SK-N-SH treated with all-trans-retinoic acid at 6 μM for 48 hours (cell line): ENCODE results near the gene HSCB.

Source experiments
- ARNTL ChIP-seq: fragments of 450-650 bp; formaldehyde crosslinking; IDR thresholded peaks from 2 replicates; pipeline ENCODE4 v1.5.0; 2020; ENCODE audit warnings: low read depth, mild to moderate bottlenecking, moderate library complexity, borderline replicate concordance
- ESRRG ChIP-seq: fragments of 250-450 bp; sonication (Bioruptor Pico); IDR thresholded peaks from 2 replicates; pipeline ENCODE4 v1.6.1; 2021; ENCODE audit warnings: mild to moderate bottlenecking
- ISL1 ChIP-seq: fragments of 250-450 bp; sonication (Bioruptor Pico); IDR thresholded peaks from 2 replicates; pipeline ENCODE4 v2.1.2; 2022; ENCODE audit warnings: mild to moderate bottlenecking, moderate library complexity
- TSHZ2 ChIP-seq: fragments of 250-450 bp; sonication (Bioruptor Pico); IDR thresholded peaks from 2 replicates; pipeline ENCODE4 v1.5.0; 2020; ENCODE audit warnings: mild to moderate bottlenecking, moderate library complexity

- no peak for TF ChIP-seq TSHZ2 (CRISPR knock-in tag)
- no peak for TF ChIP-seq ARNTL (CRISPR knock-in tag)
- no peak for TF ChIP-seq ISL1
- no peak for TF ChIP-seq ESRRG (CRISPR knock-in tag)
Observed at GRCh38 chr22:28710107-28710506, 31.7 kb upstream of the HSCB start.
